IMR-90 (cell line): ENCODE data around the gene LEO1. TPM values are rescaled to one million over a fixed set of nuclear protein-coding genes. Genes with fewer than 3 reads are reported as not detected.

ENCODE experiments used
- ATAC-seq: fragments of 200-7000 bp; cut with Tn5 transposase; 2 replicates; pipeline ENCODE4 v1.9.1; 2020; ENCODE audit warnings: low read depth, mild to moderate bottlenecking, moderate library complexity
- BruUV-seq: library from RNA; stranded (reverse); fragments of 400-500 nt; replicated peaks from 2 replicates; lab custom pipeline; 2021; lab: Mats Ljungman, UMichigan
- CTCF ChIA-PET: fragments of 300-600 bp; formaldehyde crosslinking; extraction: SDS; loops from one replicate; lab custom pipeline; 2021; ENCODE audit warnings: antibody characterized with exemption; lab: Yijun Ruan, JAX
- POLR2A ChIA-PET: fragments of 300-600 bp; sonication (Branson Sonifier 250); formaldehyde crosslinking; loops from one replicate; lab custom pipeline; 2022; ENCODE audit warnings: antibody characterized with exemption; ENCODE audit not compliant: unreplicated experiment; lab: Charles Lee
- DNase-seq: peaks from one replicate; pipeline ENCODE4 v3.0.0; 2013
- H2AFZ ChIP-seq: replicated peaks from 2 replicates; pipeline ENCODE3; 2013; ENCODE audit warnings: low read length, mild to moderate bottlenecking; ENCODE audit not compliant: poor library complexity
- H2AK5ac ChIP-seq: 2 replicates; pipeline ENCODE4 v1.6.1; 2013; ENCODE audit warnings: low read depth, low read length, inconsistent platforms
- H2AK9ac ChIP-seq: replicated peaks from 2 replicates; pipeline ENCODE3; 2013; ENCODE audit warnings: mild to moderate bottlenecking, low read depth, low read length, moderate library complexity; ENCODE audit not compliant: poor library complexity
- H2BK120ac ChIP-seq: 2 replicates; pipeline ENCODE4 v1.6.1; 2013; ENCODE audit warnings: low read depth, low read length, inconsistent platforms
- H2BK15ac ChIP-seq: 3 replicates; pipeline ENCODE4 v1.6.1; 2013; ENCODE audit warnings: low read depth, low read length, inconsistent platforms
- H2BK20ac ChIP-seq: 2 replicates; pipeline ENCODE4 v1.6.1; 2013; ENCODE audit warnings: low read depth, mild to moderate bottlenecking, inconsistent platforms, low read length, moderate library complexity
- H2BK5ac ChIP-seq: 2 replicates; pipeline ENCODE4 v1.6.1; 2013; ENCODE audit warnings: mild to moderate bottlenecking, low read depth, low read length, inconsistent platforms; ENCODE audit not compliant: poor library complexity, severe bottlenecking
- H3K14ac ChIP-seq: replicated peaks from 2 replicates; pipeline ENCODE4 v1.6.1; 2013; ENCODE audit warnings: low read depth, low read length, inconsistent platforms
- H3K18ac ChIP-seq: 2 replicates; pipeline ENCODE4 v1.6.1; 2013; ENCODE audit warnings: low read depth, low read length, control low read depth
- H3K23ac ChIP-seq: 2 replicates; pipeline ENCODE4 v1.6.1; 2013; ENCODE audit warnings: low read depth, low read length, inconsistent platforms
- H3K27ac ChIP-seq: 2 replicates; pipeline ENCODE4 v1.5.1; 2013; ENCODE audit warnings: mild to moderate bottlenecking, control low read depth, low read length; ENCODE audit not compliant: insufficient read depth
- H3K27me3 ChIP-seq: 2 replicates; pipeline ENCODE4 v1.6.1; 2013; ENCODE audit warnings: low read length; ENCODE audit not compliant: control insufficient read depth, insufficient read depth
- H3K36me3 ChIP-seq: 2 replicates; pipeline ENCODE4 v1.6.1; 2013; ENCODE audit warnings: low read length, mixed read lengths; ENCODE audit not compliant: control insufficient read depth, insufficient read depth
- H3K4ac ChIP-seq: 2 replicates; pipeline ENCODE4 v1.6.1; 2013; ENCODE audit warnings: low read depth, low read length, inconsistent platforms
- H3K4me1 ChIP-seq: 2 replicates; pipeline ENCODE4 v1.6.1; 2013; ENCODE audit warnings: low read length, mixed read lengths; ENCODE audit not compliant: control insufficient read depth, insufficient read depth
- H3K4me2 ChIP-seq: 2 replicates; pipeline ENCODE4 v1.6.1; 2013; ENCODE audit warnings: low read depth, mild to moderate bottlenecking, control low read depth, low read length, moderate library complexity
- H3K4me3 ChIP-seq: 2 replicates; pipeline ENCODE4 v1.5.1; 2013; ENCODE audit warnings: low read depth, mild to moderate bottlenecking, control low read depth, low read length, moderate library complexity; ENCODE audit not compliant: insufficient read depth
- H3K56ac ChIP-seq: 2 replicates; pipeline ENCODE4 v1.6.1; 2013; ENCODE audit warnings: low read length, inconsistent platforms; ENCODE audit not compliant: insufficient read depth; ENCODE audit errors: extremely low read depth
- H3K79me1 ChIP-seq, 2 experiments: 2 replicates each; pipeline ENCODE4 v1.6.1; 2013; ENCODE audit warnings: low read length in 2 of 2, inconsistent platforms in 1 of 2, low read depth in 1 of 2
- H3K9ac ChIP-seq: 2 replicates; pipeline ENCODE4 v1.6.1; 2013; ENCODE audit warnings: low read depth, low read length, control low read depth
- H3K9me1 ChIP-seq: 2 replicates; pipeline ENCODE4 v1.6.1; 2013; ENCODE audit warnings: low read length, inconsistent platforms; ENCODE audit not compliant: insufficient read depth
- H3K9me3 ChIP-seq: 2 replicates; pipeline ENCODE4 v1.6.1; 2013; ENCODE audit warnings: low read length; ENCODE audit not compliant: control insufficient read depth, insufficient read depth
- H4K20me1 ChIP-seq: 2 replicates; pipeline ENCODE4 v1.6.1; 2013; ENCODE audit warnings: low read length, inconsistent platforms; ENCODE audit not compliant: insufficient read depth
- H4K5ac ChIP-seq: 2 replicates; pipeline ENCODE4 v1.6.1; 2013; ENCODE audit warnings: mild to moderate bottlenecking, low read depth, low read length, control low read depth
- H4K8ac ChIP-seq, 2 experiments: 2 replicates each; pipeline ENCODE4 v1.6.1; 2013; ENCODE audit warnings: low read depth in 2 of 2, low read length in 2 of 2, control low read depth in 1 of 2, inconsistent platforms in 1 of 2
- H4K91ac ChIP-seq: 2 replicates; pipeline ENCODE4 v1.6.1; 2013; ENCODE audit warnings: low read depth, low read length, inconsistent platforms; ENCODE audit not compliant: insufficient read depth
- BHLHE40 ChIP-seq: fragments of 150-350 bp; IDR thresholded peaks from 2 replicates; pipeline ENCODE4 v1.6.1; 2016; ENCODE audit warnings: mild to moderate bottlenecking, low read depth, low read length
- CEBPB ChIP-seq: IDR thresholded peaks from 2 replicates; pipeline ENCODE4 v1.6.1; 2012; ENCODE audit warnings: low read depth, low read length, improper control_type of control experiment
- CHD1 ChIP-seq: IDR thresholded peaks from 2 replicates; pipeline ENCODE4 v1.6.1; 2012; ENCODE audit warnings: low read depth, low read length, improper control_type of control experiment
- CTCF ChIP-seq: conservative IDR thresholded peaks from 2 replicates; pipeline ENCODE4 v1.5.1; 2012; ENCODE audit warnings: mild to moderate bottlenecking, low read depth, low read length, improper control_type of control experiment
- FOS ChIP-seq: fragments of 150-350 bp; IDR thresholded peaks from 2 replicates; pipeline ENCODE4 v1.6.1; 2016; ENCODE audit warnings: low read depth, low read length
- MAFK ChIP-seq: IDR thresholded peaks from 2 replicates; pipeline ENCODE4 v1.6.1; 2012; ENCODE audit warnings: low read depth, low read length, improper control_type of control experiment
- MAZ ChIP-seq: IDR thresholded peaks from 2 replicates; pipeline ENCODE4 v1.6.1; 2012; ENCODE audit warnings: low read depth, mild to moderate bottlenecking, low read length, improper control_type of control experiment, moderate library complexity, borderline replicate concordance
- MXI1 ChIP-seq: IDR thresholded peaks from 2 replicates; pipeline ENCODE4 v1.6.1; 2012; ENCODE audit warnings: low read depth, mild to moderate bottlenecking, low read length, moderate library complexity, borderline replicate concordance
- NFE2L2 ChIP-seq: fragments of 150-350 bp; IDR thresholded peaks from 2 replicates; pipeline ENCODE4 v1.6.1; 2016; ENCODE audit warnings: low read depth, mild to moderate bottlenecking, low read length
- POLR2A ChIP-seq: IDR thresholded peaks from 2 replicates; pipeline ENCODE4 v1.6.1; 2012; ENCODE audit warnings: mild to moderate bottlenecking, low read depth, low read length
- RAD21 ChIP-seq: IDR thresholded peaks from 2 replicates; pipeline ENCODE4 v1.6.1; 2012; ENCODE audit warnings: low read length, improper control_type of control experiment
- RCOR1 ChIP-seq: IDR thresholded peaks from 2 replicates; pipeline ENCODE4 v1.6.1; 2012; ENCODE audit warnings: mild to moderate bottlenecking, low read length, improper control_type of control experiment; ENCODE audit not compliant: insufficient replicate concordance
- RFX5 ChIP-seq: IDR thresholded peaks from 2 replicates; pipeline ENCODE4 v1.8.0; 2012; ENCODE audit warnings: low read depth, mild to moderate bottlenecking, low read length, moderate library complexity
- SMC3 ChIP-seq: fragments of 150-350 bp; IDR thresholded peaks from 2 replicates; pipeline ENCODE4 v1.6.1; 2016; ENCODE audit warnings: low read depth, mild to moderate bottlenecking, antibody characterized with exemption, low read length, moderate library complexity
- WGBS, 2 experiments: methylation state at CpG; one replicate each; pipeline versions ENCODE4 v1.1.5 to v1.1.7; 2013; ENCODE audit warnings: missing lambda C conversion rate in 2 of 2; ENCODE audit not compliant: insufficient read length in 1 of 2; ENCODE audit errors: extremely low coverage in 2 of 2; 5-methylcytosine and 5-hydroxymethylcytosine counted together
- dilution Hi-C: fragments of 300-500 bp; cut with HindIII; formaldehyde crosslinking; loops from one replicate; pipeline ENCODE4 v1.14.3; 2018; ENCODE audit warnings: low sequenced_read_pairs; ENCODE audit not compliant: unreplicated experiment
- in situ Hi-C: fragments of 300-500 bp; cut with MboI; formaldehyde crosslinking; loops from 3 replicates; pipeline ENCODE4 v1.14.3; 2019; ENCODE audit warnings: low sequenced_read_pairs, inconsistent platforms, mixed read lengths
- intact Hi-C: fragments of 100-400 bp; cut with micrococcal nuclease; formaldehyde crosslinking; loops from 2 replicates; pipeline ENCODE4 v1.10.0; 2022
- polyA plus RNA-seq, 3 experiments: library from polyadenylated mRNA; depleted of rRNA; stranded (reverse); fragments of >200 nt; gene quantifications; 2 replicates each; pipeline ENCODE4 v1.2.3, GENCODE V29; 2012; ENCODE audit warnings: low replicate concordance in 1 of 3
- total RNA-seq: library from RNA; depleted of rRNA; stranded (reverse); fragments of >200 nt; gene quantifications from 2 replicates; pipeline ENCODE4 v1.2.3, GENCODE V29; 2012
- TF ChIP-seq, protein P1 (sequence below): fragments of 150-350 bp; IDR thresholded peaks from 2 replicates; pipeline ENCODE4 v1.6.1; 2017; ENCODE audit warnings: mild to moderate bottlenecking, antibody characterized with exemption, low read length, low read depth
- TF ChIP-seq, protein P2 (sequence below): fragments of 150-350 bp; IDR thresholded peaks from 2 replicates; pipeline ENCODE4 v1.6.1; 2016; ENCODE audit warnings: low read depth, mild to moderate bottlenecking, low read length, moderate library complexity, borderline replicate concordance

Gene LEO1
- total and polyA plus RNA-seq, 2 of the 4 experiments (the other 2 are of a cell fraction): 9.0 to 11.5 TPM

DNA sequence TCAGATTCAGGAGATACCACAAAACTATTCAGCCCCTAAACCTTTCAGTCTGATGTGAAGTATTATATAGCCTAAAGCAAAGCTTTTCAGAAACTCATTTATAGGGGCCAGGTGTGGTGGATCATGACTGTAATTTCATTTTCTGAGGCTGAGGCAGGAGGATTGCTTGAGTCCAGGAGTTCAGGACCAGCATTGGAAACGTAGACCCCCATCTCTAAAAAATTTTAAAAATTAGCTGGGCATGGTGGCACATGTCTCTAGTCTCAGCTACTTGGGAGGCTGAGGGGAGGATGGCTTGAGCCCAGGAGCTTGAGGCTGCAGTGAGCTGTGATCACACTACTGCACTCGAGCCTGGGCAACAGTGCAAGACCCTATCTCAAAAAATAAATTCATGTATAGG, 82.1 kb downstream of the LEO1 start:
- Histone ChIP-seq H3K18ac (no peak overlapping the region), H3K56ac (no peak overlapping the region), H3K36me3 (peaks cover 10% of the 10 kb centered on the region), H4K5ac (no peak overlapping the region), H3K27me3 (no peaks in the 10 kb centered on the region), H3K79me1 (peaks cover 23 to 47% of the 10 kb centered on the region in 2 experiments), H3K9me1 (peaks cover 7% of the 10 kb centered on the region; the same call in 1 of the 2 replicates), H2AK9ac (no peak overlapping the region), H3K23ac (no peak overlapping the region), H4K20me1 (0 out of 2 replicates have a peak, but pooled peaks cover 4% of the 10 kb centered on the region), H2AK5ac (no peak overlapping the region), H3K9me3 (no peaks in the 10 kb centered on the region), H2BK5ac (no peak overlapping the region), H3K4me2 (no peak overlapping the region), H3K4me1 (peaks cover 5% of the 10 kb centered on the region), H2BK120ac (no peak overlapping the region), H2BK15ac (no peak overlapping the region), H4K8ac (no peak overlapping the region), H3K4ac (no peak overlapping the region), H3K4me3 (no peak overlapping the region), H2BK20ac (no peak overlapping the region), H3K14ac (no peak overlapping the region), H3K9ac (no peak overlapping the region), H3K27ac (no peak overlapping the region), H4K91ac (no peak overlapping the region), H2AFZ (no peak overlapping the region)
- CTCF ChIA-PET: interaction anchor here (0.6 to 1.8 kb wide), 3 partner anchors 9 to 658 kb away, joined by 3 to 7 read pairs (median 5); no protein-coding TSS in a partner anchor
- TF ChIP-seq FOS (no peak), NFE2L2 (no peak), CTCF (no peak), MAFK (no peak), BHLHE40 (no peak), POLR2A (no peak), MAZ (no peak), RFX5 (no peak), RAD21 (no peak), CEBPB (no peak), CHD1 (no peak), MXI1 (no peak), SMC3 (no peak), RCOR1 (no peak)
- TF ChIP-seq, protein P1, sequence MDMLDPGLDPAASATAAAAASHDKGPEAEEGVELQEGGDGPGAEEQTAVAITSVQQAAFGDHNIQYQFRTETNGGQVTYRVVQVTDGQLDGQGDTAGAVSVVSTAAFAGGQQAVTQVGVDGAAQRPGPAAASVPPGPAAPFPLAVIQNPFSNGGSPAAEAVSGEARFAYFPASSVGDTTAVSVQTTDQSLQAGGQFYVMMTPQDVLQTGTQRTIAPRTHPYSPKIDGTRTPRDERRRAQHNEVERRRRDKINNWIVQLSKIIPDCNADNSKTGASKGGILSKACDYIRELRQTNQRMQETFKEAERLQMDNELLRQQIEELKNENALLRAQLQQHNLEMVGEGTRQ: no peak
- TF ChIP-seq, protein P2, sequence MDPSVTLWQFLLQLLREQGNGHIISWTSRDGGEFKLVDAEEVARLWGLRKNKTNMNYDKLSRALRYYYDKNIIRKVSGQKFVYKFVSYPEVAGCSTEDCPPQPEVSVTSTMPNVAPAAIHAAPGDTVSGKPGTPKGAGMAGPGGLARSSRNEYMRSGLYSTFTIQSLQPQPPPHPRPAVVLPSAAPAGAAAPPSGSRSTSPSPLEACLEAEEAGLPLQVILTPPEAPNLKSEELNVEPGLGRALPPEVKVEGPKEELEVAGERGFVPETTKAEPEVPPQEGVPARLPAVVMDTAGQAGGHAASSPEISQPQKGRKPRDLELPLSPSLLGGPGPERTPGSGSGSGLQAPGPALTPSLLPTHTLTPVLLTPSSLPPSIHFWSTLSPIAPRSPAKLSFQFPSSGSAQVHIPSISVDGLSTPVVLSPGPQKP: no peak
- POLR2A ChIA-PET: no interaction called here
- intact Hi-C loops (loop anchor here (5.0 kb wide), 1 partner anchor 338 kb away; no protein-coding TSS in a partner anchor), in situ Hi-C loops (no loop called here), dilution Hi-C loops (no loop called here)
- no peak for DNase-seq
- no TSS peak for BruUV-seq
- WGBS, 2 experiments: no CpG with 5 or more reads among the region's 2 CpGs
- no peak for ATAC-seq
